Muscle layer of colon (tissue), 2 donors: ENCODE results near the gene SBSN.
A peak's percentile ranks its signal among the peaks of the same experiment; 100 is the strongest.

Experiments used
- H3K27ac ChIP-seq: one replicate; pipeline ENCODE4 v1.7.0; 2013; ENCODE audit warnings: low read depth, mild to moderate bottlenecking, low read length, moderate library complexity
- H3K27me3 ChIP-seq, 2 donors: one replicate each; pipeline ENCODE4 v1.7.0; 2013; ENCODE audit warnings: low read length in 2 of 2, mild to moderate bottlenecking in 2 of 2; ENCODE audit not compliant: insufficient read depth in 2 of 2, control insufficient read depth in 1 of 2
- H3K36me3 ChIP-seq: one replicate; pipeline ENCODE4 v1.7.0; 2013; ENCODE audit warnings: mild to moderate bottlenecking, low read length; ENCODE audit not compliant: insufficient read depth
- H3K4me1 ChIP-seq: one replicate; pipeline ENCODE4 v1.7.0; 2013; ENCODE audit warnings: mild to moderate bottlenecking, low read length; ENCODE audit not compliant: insufficient read depth
- H3K4me3 ChIP-seq, 2 donors: one replicate each; pipeline ENCODE4 v1.7.0; 2013; ENCODE audit warnings: low read length in 2 of 2, low read depth in 1 of 2, mild to moderate bottlenecking in 1 of 2, moderate library complexity in 1 of 2
- H3K9ac ChIP-seq: one replicate; pipeline ENCODE4 v1.7.0; 2013; ENCODE audit warnings: low read length
- H3K9me3 ChIP-seq: one replicate; pipeline ENCODE4 v1.7.0; 2013; ENCODE audit warnings: mild to moderate bottlenecking, low read length
- donor health status: abdominal sarcoma.
- donor health status: Adenocarcinoma of cecum.

SBSN gene

DNA sequence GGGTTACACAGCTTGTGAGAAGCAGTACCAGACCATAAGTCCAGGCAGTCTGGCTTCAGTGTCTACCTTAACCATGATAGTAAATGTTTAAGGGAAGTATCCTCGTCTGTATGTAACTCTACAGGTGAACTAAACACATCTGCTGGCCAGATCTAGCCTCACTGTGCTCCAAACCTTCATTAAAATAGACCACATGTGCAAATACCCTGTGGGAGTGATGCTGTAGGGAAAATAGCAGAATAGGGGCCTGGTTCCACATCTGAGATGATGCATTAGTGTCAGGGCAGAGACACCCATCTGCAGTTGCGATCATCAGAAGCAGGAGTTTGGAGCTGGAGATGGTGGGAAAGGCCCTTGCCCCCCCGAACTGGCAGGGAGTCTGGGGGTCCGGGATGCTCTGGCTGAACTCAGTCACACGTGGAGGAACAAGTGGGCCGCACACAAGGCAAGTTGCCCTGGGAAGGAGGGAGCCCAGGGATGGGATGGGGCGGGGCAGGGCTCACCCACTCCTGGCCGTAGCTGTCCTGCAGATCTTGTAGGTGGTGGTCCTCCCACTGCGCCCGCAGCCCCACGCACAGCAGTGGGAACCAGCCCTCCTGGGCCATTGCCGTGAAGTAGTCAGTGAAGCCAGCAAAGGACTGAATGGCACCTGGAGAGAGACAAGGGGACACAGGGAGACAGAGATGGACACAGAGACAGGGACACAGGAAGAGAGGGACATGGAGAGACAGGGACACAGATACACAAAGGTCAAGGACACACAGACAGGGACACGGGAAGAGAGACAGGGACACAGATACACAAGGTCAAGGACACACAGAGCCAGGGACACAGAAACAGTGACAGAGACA is 24.6 kb upstream of the SBSN start:
- H3K36me3 ChIP-seq, result no peaks in the 10 kb centered on the region
- H3K9me3 ChIP-seq, result no peaks in the 10 kb centered on the region
- H3K4me3 ChIP-seq, result no peak overlapping the region
- H3K27me3 ChIP-seq, result peaks cover 0 to 13% of the 10 kb centered on the region in 2 donors
- no peaks in the 10 kb centered on the region for H3K4me1 ChIP-seq
- H3K9ac ChIP-seq, result no peak overlapping the region
- H3K27ac ChIP-seq, result no peak overlapping the region

DNA sequence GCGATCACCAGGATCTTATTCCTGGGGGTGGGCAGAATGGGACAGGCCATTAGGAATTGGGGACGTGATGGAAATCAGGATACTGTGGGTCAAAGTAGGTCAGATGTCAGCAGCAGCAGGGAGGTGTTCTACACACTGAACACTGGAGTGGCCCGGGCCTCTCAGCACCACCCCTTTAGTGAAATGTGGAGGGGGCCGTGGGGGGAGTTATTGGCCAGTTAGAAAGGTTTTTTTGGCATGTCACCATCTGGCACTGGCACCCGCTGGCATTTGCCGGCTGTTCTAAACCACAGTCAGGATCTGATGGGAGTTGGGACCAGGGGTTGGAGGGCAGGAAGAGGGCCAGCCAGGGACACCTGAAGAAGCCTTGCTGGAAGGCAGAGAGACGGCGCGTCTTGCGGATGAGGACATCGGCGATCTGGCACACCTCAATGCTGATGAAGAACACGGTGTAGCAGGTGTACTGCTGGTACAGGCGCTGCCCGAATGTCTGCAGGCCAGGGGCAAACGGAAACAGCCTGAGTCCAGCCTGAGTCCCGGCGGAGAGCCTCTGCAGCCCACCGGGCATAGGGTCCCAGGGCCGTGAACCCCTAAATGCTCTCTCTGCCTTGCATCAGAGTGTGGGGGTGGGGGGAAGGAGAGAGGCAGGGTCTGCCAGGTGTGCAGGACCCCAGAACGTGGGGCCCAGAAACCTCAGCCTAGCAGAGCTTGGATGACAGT is 23.1 kb upstream of the SBSN start:
- Histone ChIP-seq H3K9ac (no peak overlapping the region), H3K27ac (no peak overlapping the region), H3K27me3 (peaks cover 0 to 5% of the 10 kb centered on the region in 2 donors), H3K9me3 (no peaks in the 10 kb centered on the region), H3K36me3 (no peaks in the 10 kb centered on the region), H3K4me3 (no peak overlapping the region), H3K4me1 (peaks cover 10% of the 10 kb centered on the region)

DNA sequence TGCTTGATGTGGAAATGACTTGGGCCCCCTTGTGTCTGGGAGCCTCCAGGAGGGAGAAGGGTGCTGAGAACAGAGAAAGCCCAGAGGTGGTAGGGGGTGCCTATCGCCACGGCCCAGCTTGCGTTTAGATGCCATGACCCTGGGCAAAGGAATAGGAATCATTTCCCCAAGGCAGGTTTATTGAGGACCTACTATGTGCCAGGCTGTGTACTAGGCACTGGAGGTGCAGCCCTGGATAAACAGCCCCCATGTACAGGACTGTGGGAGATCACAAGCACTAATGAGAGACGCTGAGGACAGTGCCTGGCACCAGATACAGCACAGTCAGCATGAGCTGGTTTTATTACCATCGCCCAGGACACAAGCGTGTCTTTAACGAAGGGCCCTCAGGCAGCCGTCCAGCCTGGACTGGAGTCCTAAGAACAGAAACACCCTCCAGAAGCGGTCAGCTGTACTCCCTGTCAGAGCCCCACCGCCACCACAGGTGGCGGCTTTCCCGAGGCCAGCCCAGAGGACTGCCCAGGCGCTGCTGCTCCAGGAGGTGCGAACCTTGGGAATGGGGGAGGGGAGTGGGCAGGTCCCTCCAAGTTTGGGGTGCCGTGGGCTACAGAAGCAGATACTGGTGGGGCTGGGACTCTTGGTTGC is 21.9 kb upstream of the SBSN start:
- no peak overlapping the region for H3K4me3 ChIP-seq
- no peaks in the 10 kb centered on the region for H3K27me3 ChIP-seq
- H3K36me3 ChIP-seq, result no peaks in the 10 kb centered on the region
- no peak overlapping the region for H3K27ac ChIP-seq
- H3K4me1 ChIP-seq, result peaks cover 14% of the 10 kb centered on the region
- no peaks in the 10 kb centered on the region for H3K9me3 ChIP-seq
- H3K9ac ChIP-seq, result no peak overlapping the region

DNA sequence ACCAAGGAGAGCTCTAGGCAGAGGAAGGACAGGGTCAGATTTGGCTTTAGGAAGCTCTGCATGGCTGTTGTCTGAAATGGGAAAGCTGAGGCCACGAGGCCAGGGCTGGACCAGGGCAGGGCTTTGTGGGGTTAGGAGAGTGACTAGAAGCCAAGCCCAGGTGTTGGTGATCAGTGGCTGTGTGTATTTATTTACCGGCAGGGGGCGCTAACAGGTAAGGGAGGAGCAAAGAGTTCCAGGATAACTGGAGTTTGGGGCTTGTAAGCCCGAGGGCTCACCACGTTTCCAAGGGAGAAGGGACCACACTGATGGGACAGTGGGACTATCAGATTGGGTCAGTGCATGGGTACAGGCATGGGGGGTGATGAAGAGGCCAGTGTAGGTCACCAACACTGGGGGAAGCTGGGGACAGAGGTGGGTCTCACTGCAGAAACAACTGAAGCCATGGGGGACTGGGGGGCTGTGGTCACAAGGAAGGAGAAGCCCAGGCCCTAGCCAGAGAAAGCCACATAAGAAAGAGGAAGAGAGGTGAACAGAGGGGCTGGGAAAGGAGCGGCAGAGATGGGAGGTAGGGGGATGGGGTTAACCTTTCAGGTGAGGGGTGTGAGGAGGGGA is 21.2 kb upstream of the SBSN start:
- Histone ChIP-seq H3K9me3 (no peaks in the 10 kb centered on the region), H3K27ac (no peak overlapping the region), H3K36me3 (no peaks in the 10 kb centered on the region), H3K4me1 (peaks cover 18% of the 10 kb centered on the region), H3K9ac (no peak overlapping the region), H3K4me3 (no peak overlapping the region), H3K27me3 (no peaks in the 10 kb centered on the region)

DNA sequence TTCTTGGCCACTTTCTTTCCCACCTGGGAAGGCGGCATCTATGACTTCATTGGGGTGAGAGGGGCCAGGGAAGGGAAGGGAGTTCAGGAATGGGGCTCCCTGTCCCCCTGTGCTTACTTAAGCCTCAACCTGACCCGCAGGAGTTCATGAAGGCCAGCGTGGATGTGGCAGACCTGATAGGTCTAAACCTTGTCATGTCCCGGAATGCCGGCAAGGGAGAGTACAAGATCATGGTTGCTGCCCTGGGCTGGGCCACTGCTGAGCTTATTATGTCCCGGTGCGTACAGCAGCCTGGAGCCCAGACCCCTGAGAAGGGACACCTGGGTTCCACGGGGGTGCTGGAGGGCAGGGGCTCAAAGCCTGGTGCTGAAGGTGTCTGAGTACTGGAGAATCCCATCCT is 18.4 kb upstream of the SBSN start:
- H3K27me3 ChIP-seq, result no peaks in the 10 kb centered on the region
- H3K4me1 ChIP-seq, result peaks cover 22% of the 10 kb centered on the region

DNA sequence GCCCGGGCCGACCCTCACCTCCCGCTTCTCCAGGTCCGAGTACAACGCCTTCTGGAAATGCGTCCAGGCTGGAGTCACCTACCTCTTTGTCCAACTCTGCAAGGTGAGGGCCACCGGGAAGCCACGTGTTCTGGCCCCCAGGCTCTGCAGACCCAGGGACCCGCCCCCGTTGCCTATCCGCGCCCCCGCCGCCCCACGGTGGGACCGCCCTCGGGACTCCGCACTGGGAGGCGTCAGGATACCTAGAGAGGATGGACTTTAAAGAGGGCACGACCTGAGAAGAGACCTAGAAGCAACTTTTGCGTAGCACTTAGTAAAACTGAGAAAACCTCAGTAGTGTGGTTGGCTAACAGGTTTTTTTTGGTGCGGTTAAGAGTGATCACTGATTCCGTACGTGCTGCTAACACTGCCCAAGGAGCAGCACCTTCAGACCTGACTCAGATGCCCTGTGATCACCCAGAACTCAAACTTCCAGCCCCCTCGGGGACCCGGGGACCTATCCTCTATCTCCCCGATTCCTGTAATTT is 17.8 kb upstream of the SBSN start:
- peak overlapping the region; percentile 78 for H3K9ac ChIP-seq
- no peaks in the 10 kb centered on the region for H3K27me3 ChIP-seq
- H3K9me3 ChIP-seq, result no peaks in the 10 kb centered on the region
- no peaks in the 10 kb centered on the region for H3K36me3 ChIP-seq
- H3K4me1 ChIP-seq, result peaks cover 22% of the 10 kb centered on the region
- peak overlapping the region; percentile 94 for H3K27ac ChIP-seq
- H3K4me3 ChIP-seq, result peak overlapping the region; percentile 87 to 95

More for the DNA sequence above, 18.4 kb upstream of the SBSN start:
- peak overlapping the region; percentile 78 for H3K9ac ChIP-seq
- peak overlapping the region; percentile 94 for H3K27ac ChIP-seq
- H3K36me3 ChIP-seq, result no peaks in the 10 kb centered on the region
- peak overlapping the region in 1 of 2 donors; percentile 87 for H3K4me3 ChIP-seq
- no peaks in the 10 kb centered on the region for H3K9me3 ChIP-seq

DNA sequence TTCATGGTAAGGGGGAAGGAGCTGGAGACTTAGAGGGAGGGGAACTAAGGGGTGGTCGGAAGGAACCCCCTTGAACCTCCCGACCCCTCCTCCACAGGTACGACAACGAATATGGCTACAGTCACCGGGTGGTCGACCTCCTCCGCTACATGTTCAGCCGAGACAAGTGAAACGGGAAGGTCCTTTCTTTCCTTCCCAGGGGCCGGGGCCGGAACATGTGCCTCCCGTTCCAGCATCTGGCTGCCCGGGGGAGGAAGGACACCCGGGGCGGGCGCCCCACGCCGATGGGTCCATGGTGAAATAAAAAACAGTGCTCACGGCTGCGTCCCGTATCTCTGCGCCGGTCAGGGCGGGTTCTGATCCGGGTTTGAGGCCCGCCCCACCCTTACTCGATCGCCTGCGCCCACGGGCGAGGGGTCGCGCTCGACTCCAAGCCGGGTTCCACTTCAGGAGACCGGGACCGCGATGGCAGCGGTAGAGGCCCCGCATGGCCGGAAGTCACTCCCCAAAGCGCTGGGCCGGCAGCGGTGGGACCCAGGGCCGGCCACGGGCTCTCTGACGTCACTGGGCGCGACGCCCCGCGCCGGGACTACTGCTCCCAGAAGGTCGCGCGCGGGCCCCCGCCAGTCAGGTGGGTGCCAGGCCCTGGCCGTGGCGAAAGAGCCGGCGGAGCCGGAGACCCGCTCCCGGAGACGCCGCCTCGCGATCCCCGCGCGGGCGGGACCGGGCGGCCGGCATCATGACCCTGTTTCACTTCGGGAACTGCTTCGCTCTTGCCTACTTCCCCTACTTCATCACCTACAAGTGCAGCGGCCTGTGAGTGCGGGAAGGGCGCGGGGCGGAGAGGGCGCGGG is 17.1 kb upstream of the SBSN start, which contains the start of gene TMEM147:
Gene TMEM147 (plus strand): TSS at position 626 of the 854 bp plus-strand sequence. CDS start 114 bp downstream, at position 740.
- peak within 1 kb of the TSS; percentile 83 for H3K9ac ChIP-seq
- no peaks in the 10 kb centered on the region for H3K9me3 ChIP-seq
- H3K36me3 ChIP-seq, result no peaks in the 10 kb centered on the region
- peak within 1 kb of the TSS; percentile 87 to 95 for H3K4me3 ChIP-seq
- H3K27ac ChIP-seq, result peak within 1 kb of the TSS; percentile 94
- H3K27me3 ChIP-seq, result no peaks in the 10 kb centered on the region
- H3K4me1 ChIP-seq, result peaks cover 22% of the 10 kb centered on the region

DNA sequence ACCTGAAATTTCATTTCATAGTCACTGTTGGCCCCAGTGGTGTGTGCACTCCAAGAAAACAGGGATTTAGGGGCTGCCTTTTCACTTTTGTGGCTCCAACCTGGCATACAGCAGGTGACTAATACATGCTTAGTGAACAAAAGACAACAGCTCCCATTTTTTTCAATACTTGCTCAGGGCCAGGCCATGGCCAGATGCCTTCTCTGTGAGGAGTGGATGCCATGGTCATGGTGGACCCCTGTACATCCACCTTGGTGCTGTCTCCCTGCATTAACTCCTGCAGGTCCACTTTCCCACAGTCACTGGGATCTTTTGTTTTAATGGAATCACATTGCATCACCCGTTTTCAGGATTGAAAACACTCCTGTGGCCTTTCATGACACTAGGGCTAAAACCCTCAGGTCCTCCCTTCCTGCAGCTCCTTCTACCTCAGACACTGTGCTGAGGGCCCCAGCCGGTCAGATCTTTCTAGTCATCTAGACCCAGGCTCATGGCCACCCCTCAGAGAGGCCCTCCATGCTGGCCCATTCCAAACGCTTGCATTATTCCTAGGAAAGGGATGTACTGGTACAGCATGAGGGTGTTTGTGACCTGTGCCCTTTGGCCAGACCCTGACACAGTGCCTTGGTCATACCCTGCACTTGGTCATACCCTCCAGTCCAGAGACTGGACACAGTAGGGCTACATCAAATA is 16.1 kb upstream of the SBSN start:
- H3K36me3 ChIP-seq, result no peaks in the 10 kb centered on the region
- no peaks in the 10 kb centered on the region for H3K27me3 ChIP-seq
- H3K4me3 ChIP-seq, result peak overlapping the region; percentile 87 to 95
- peak overlapping the region; percentile 83 for H3K9ac ChIP-seq
- H3K9me3 ChIP-seq, result no peaks in the 10 kb centered on the region
- H3K27ac ChIP-seq, result no peak overlapping the region
- H3K4me1 ChIP-seq, result peaks cover 22% of the 10 kb centered on the region

DNA sequence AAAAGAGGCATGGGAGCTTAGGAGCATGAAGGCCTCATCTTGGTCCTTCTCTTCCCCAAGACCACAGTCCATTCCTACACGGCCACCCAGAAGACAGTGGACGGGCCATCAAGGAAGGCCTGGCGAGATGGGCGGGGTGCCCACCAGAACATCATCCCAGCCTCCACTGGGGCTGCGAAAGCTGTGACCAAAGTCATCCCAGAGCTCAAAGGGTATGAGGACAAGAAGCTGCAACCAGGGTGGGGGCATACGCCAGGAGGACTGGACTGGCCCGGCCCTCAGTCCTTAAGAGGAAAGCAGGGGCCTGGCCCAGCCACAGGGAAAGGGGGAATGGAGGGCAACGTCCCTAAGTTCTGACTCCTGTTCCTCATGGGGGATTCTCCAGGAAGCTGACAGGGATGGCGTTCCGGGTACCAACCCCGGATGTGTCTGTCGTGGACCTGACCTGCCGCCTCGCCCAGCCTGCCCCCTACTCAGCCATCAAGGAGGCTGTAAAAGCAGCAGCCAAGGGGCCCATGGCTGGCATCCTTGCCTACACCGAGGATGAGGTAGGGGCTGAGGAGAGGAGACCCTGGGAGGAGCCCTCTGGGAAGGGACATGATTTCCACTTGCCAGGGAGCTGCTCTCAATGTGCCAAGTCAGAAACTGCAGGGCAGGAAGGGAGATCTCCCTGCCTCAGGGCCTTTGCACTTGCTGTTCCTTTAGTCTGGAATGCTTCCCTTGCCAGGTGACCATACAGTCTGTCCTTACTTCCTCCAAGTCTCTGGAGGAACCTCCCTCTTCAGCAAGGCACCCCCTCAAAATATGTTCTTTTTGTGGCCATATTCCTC is 15.4 kb upstream of the SBSN start:
- peaks cover 22% of the 10 kb centered on the region for H3K4me1 ChIP-seq
- H3K27me3 ChIP-seq, result no peaks in the 10 kb centered on the region
- H3K9ac ChIP-seq, result no peak overlapping the region
- H3K36me3 ChIP-seq, result no peaks in the 10 kb centered on the region
- no peak overlapping the region for H3K4me3 ChIP-seq
- H3K27ac ChIP-seq, result no peak overlapping the region
- H3K9me3 ChIP-seq, result no peaks in the 10 kb centered on the region
